ENCODE results near the gene ECI2. TPM values are rescaled to one million over a fixed set of nuclear protein-coding genes. Genes with fewer than 3 reads are reported as not detected.

Gene ECI2
- total RNA-seq, 1 experiment from 2014 or later: 81.0 TPM

- DNase-seq (ENCODE audit: low read depth): no peak
- in situ Hi-C loops (cut with HindIII; ENCODE audit: low pct_unique_long_range_greater_than_20kb, low sequenced_read_pairs): no loop called here
These were observed 66.2 kb downstream of the ECI2 start for GRCh38 chr6:4069199-4069598.

DNA sequence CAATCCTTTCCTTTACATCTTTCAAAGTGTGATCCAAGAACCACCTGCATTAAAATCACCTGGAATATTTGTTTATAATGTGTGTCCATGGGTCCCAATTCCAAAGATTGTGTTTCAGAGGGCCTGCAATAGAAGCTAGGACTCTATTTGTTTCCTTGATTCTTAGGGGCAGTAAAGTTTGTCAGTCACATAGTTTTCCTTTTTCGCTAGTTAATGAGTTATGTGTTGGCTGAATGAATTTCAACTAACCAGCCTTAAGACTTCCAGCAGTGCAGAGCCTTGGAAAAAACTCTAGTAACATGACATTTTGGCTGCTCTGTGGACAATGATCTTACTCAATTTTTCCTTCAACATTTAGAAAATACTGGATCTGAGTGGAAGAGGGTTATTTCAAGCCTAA is 67.7 kb downstream of the ECI2 start:
- DNase-seq (ENCODE audit: low read depth): no peak
- in situ Hi-C loops (cut with HindIII; ENCODE audit: low pct_unique_long_range_greater_than_20kb, low sequenced_read_pairs): no loop called here

DNA sequence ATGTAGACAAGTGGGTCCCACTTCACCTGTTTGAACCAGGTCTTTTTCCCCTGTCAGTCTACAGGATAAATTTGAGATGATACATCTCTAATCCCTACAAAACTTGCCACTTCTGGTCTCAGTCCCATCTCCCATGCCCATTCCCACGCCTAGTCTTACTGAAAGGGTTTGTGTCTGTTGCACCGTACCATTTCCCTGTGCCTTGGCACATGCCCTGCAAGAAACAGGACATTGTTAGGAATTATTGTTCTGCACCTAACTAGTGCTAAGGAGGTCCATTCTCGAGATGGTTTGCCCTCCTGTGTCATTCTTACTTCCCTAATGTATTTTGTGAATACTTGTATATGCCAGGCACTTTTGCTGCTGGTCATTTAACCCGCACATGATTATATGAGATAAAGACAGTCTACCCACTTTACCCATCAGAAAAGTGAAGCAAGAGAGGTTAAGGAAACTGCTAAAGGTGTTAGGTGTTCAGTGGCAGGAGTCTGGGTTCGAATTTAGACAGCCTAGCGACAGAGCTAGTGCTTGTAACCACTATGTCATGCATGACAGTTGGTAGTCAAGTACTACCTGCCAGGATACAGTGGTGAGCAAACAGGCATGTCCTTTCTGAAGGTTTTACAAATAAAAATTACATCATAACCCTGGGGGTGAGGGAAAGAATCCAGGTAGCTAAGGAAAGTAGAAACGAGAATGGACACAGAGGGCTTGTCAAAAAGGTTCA is 69.2 kb downstream of the ECI2 start:
- no peak for DNase-seq (ENCODE audit: low read depth)
- in situ Hi-C loops (cut with HindIII; ENCODE audit: low pct_unique_long_range_greater_than_20kb, low sequenced_read_pairs): no loop called here

Other genes with a start within 250 kb of the ECI2 start
- gene FAM217A, start 56.4 kb downstream of the ECI2 start, total RNA-seq (2014; rRNA removed; shearing (Covaris generic); ENCODE audit: low replicate concordance): not detected in 2 replicates

Measured in Caki2 (cell line).